NCI-H2029 (cell line): ENCODE measurements around the gene PLEKHN1.
A peak's percentile ranks its signal among the peaks of the same experiment; 100 is the strongest.

Experiments used
- DNase-seq: peaks from one replicate; lab custom pipeline; 2025; lab: John Stamatoyannopoulos, UW

The PLEKHN1 gene

GRCh38 chr1:960363-961131, 5.7 kb upstream of the PLEKHN1 start, which contains the start of gene KLHL17:
Gene KLHL17, plus strand, starts transcription at chr1:960584. Its CDS starts 110 bp downstream, at chr1:960694.
- peak; percentile 44 for DNase-seq

- DNase-seq = no peak
These were observed 5.1 kb upstream of the PLEKHN1 start for GRCh38 chr1:961132-961669.

- DNase-seq = no peak
These were observed 3.6 kb upstream of the PLEKHN1 start for GRCh38 chr1:962381-963300.

- no peak for DNase-seq
These were observed 3.0 kb upstream of the PLEKHN1 start for GRCh38 chr1:963301-963651.

GRCh38 chr1:963746-964525, 2.3 kb upstream of the PLEKHN1 start:
- DNase-seq = no peak

GRCh38 chr1:964691-965525, 1.4 kb upstream of the PLEKHN1 start:
- no peak for DNase-seq

- DNase-seq = no peak
These were observed 652 bp upstream of the PLEKHN1 start for GRCh38 chr1:965526-966134.

GRCh38 chr1:966704-967300, 520 bp downstream of the PLEKHN1 start:
- no peak for DNase-seq

GRCh38 chr1:967466-968343, 1.4 kb downstream of the PLEKHN1 start:
- no peak for DNase-seq

GRCh38 chr1:969260-969855, 3.1 kb downstream of the PLEKHN1 start:
- DNase-seq = no peak

GRCh38 chr1:970242-970972, 4.1 kb downstream of the PLEKHN1 start:
- no peak for DNase-seq

GRCh38 chr1:970973-971730, 4.9 kb downstream of the PLEKHN1 start:
- DNase-seq = no peak

GRCh38 chr1:971751-972506, 5.6 kb downstream of the PLEKHN1 start:
- no peak for DNase-seq

GRCh38 chr1:972726-973458, 6.6 kb downstream of the PLEKHN1 start:
- no peak for DNase-seq

GRCh38 chr1:973459-974292, 7.4 kb downstream of the PLEKHN1 start:
- no peak for DNase-seq
